ENCODE measurements around the gene TNS3.
"Not testable (repeated sequence)": the region's sequence is repeated elsewhere in the genome, so short reads cannot be mapped to it uniquely, and the experiment has no call there.

Gene TNS3

GRCh38 chr7:47472444-47473157 lies 109.3 kb downstream of the TNS3 start:
- no peak for DNase-seq (ENCODE audit: low read depth)

GRCh38 chr7:47471831-47472230 lies 110.1 kb downstream of the TNS3 start:
- no peak for DNase-seq (ENCODE audit: low read depth)

GRCh38 chr7:47471358-47471703 lies 110.6 kb downstream of the TNS3 start:
- DNase-seq (ENCODE audit: low read depth) = no peak

GRCh38 chr7:47470567-47471357 lies 111.1 kb downstream of the TNS3 start:
- no peak for DNase-seq (ENCODE audit: low read depth)

GRCh38 chr7:47469846-47470245 lies 112.1 kb downstream of the TNS3 start:
- DNase-seq (ENCODE audit: low read depth) = not testable (repeated sequence)

- DNase-seq (ENCODE audit: low read depth) = no peak
Measured at GRCh38 chr7:47466832-47467231, 115.1 kb downstream of the TNS3 start.

- no peak for DNase-seq (ENCODE audit: low read depth)
Measured at GRCh38 chr7:47465191-47465590, 116.7 kb downstream of the TNS3 start.

- no peak for DNase-seq (ENCODE audit: low read depth)
Measured at GRCh38 chr7:47464266-47464665, 117.6 kb downstream of the TNS3 start.

GRCh38 chr7:47461746-47462145 lies 120.2 kb downstream of the TNS3 start:
- no peak for DNase-seq (ENCODE audit: low read depth)

- DNase-seq (ENCODE audit: low read depth) = no peak
Measured at GRCh38 chr7:47461161-47461560, 120.8 kb downstream of the TNS3 start.

- no peak for DNase-seq (ENCODE audit: low read depth)
Measured at GRCh38 chr7:47460251-47460989, 121.5 kb downstream of the TNS3 start.

- DNase-seq (ENCODE audit: low read depth) = no peak
Measured at GRCh38 chr7:47458486-47458885, 123.4 kb downstream of the TNS3 start.

GRCh38 chr7:47458057-47458456 lies 123.9 kb downstream of the TNS3 start:
- peak; percentile 95 for DNase-seq (ENCODE audit: low read depth)

- DNase-seq (ENCODE audit: low read depth) = no peak
Measured at GRCh38 chr7:47456210-47456955, 125.5 kb downstream of the TNS3 start.

GRCh38 chr7:47455872-47456185 lies 126.1 kb downstream of the TNS3 start:
- DNase-seq (ENCODE audit: low read depth) = no peak

GRCh38 chr7:47454974-47455871 lies 126.7 kb downstream of the TNS3 start:
- no peak for DNase-seq (ENCODE audit: low read depth)

GRCh38 chr7:47454069-47454973 lies 127.6 kb downstream of the TNS3 start:
- no peak for DNase-seq (ENCODE audit: low read depth)

GRCh38 chr7:47453093-47454061 lies 128.5 kb downstream of the TNS3 start:
- peak; percentile 86 for DNase-seq (ENCODE audit: low read depth)

- DNase-seq (ENCODE audit: low read depth) = no peak
Measured at GRCh38 chr7:47452715-47453092, 129.2 kb downstream of the TNS3 start.

Data from GM04504 (cell line).